K562 (cell line): ENCODE measurements around the gene TRIM23. TPM values are rescaled to one million over a fixed set of nuclear protein-coding genes. Genes with fewer than 3 reads are reported as not detected.

Experiments
- CREM ChIP-seq: IDR thresholded peaks from 2 replicates; pipeline ENCODE4 v1.6.1; 2014; ENCODE audit warnings: antibody characterized with exemption, low read depth
- CXXC5 ChIP-seq: fragments of 250-450 bp; sonication (Bioruptor Pico); IDR thresholded peaks from 2 replicates; pipeline ENCODE4 v1.8.0; 2022; ENCODE audit warnings: inconsistent platforms, mild to moderate bottlenecking, moderate library complexity
- EZH2 ChIP-seq: IDR thresholded peaks from 2 replicates; pipeline ENCODE4 v1.6.1; 2012; ENCODE audit warnings: low read depth, mild to moderate bottlenecking, inconsistent platforms, low read length, borderline replicate concordance
- GABPA ChIP-seq: fragments of 200-800 bp; sonication (Bioruptor generic); conservative IDR thresholded peaks from 2 replicates; pipeline ENCODE4 v1.6.1; 2016; ENCODE audit warnings: low read depth, missing genetic modification characterization, missing compliant biosample characterization
- GABPB2 ChIP-seq: fragments of 250-450 bp; sonication (Bioruptor Pico); conservative IDR thresholded peaks from 2 replicates; pipeline ENCODE4 v1.5.1; 2021; ENCODE audit warnings: mild to moderate bottlenecking
- KHSRP ChIP-seq: fragments of 450-650 bp; IDR thresholded peaks from 2 replicates; pipeline ENCODE4 v1.6.1; 2017
- NCOA2 ChIP-seq, 2 experiments: fragments of 450-650 bp; IDR thresholded peaks; 2 replicates each; pipeline ENCODE4 v1.6.1; 2018; ENCODE audit warnings: mild to moderate bottlenecking in 2 of 2, moderate library complexity in 1 of 2; ENCODE audit not compliant: partially characterized antibody in 2 of 2
- PKNOX1 ChIP-seq: fragments of 450-650 bp; IDR thresholded peaks from 2 replicates; pipeline ENCODE4 v1.6.1; 2016
- PPARD ChIP-seq: fragments of 250-450 bp; sonication (Bioruptor Pico); IDR thresholded peaks from 2 replicates; pipeline ENCODE4 v1.8.0; 2022; ENCODE audit warnings: inconsistent platforms, mild to moderate bottlenecking, moderate library complexity
- PTBP1 ChIP-seq: fragments of 200-400 bp; formaldehyde crosslinking; IDR thresholded peaks from 2 replicates; pipeline ENCODE4 v1.6.1; 2017; ENCODE audit warnings: low read depth, low read length
- PTRF ChIP-seq: fragments of 450-650 bp; IDR thresholded peaks from 2 replicates; pipeline ENCODE4 v1.6.1; 2016; ENCODE audit warnings: mild to moderate bottlenecking, missing genetic modification characterization, missing compliant biosample characterization
- RB1 ChIP-seq: fragments of 450-650 bp; IDR thresholded peaks from 2 replicates; pipeline ENCODE4 v1.6.1; 2017; ENCODE audit warnings: low read depth, mild to moderate bottlenecking
- SAP30 ChIP-seq: fragments of 200-600 bp; sonication (generic); IDR thresholded peaks from 2 replicates; pipeline ENCODE4 v1.6.1; 2012; ENCODE audit warnings: borderline replicate concordance, low read depth, mild to moderate bottlenecking, moderate library complexity, low read length, control low read depth, inconsistent platforms; ENCODE audit not compliant: insufficient read depth, poor library complexity, severe bottlenecking
- SRSF7 ChIP-seq: fragments of 200-400 bp; formaldehyde crosslinking; optimal IDR thresholded peaks from 2 replicates; pipeline ENCODE3; 2017; ENCODE audit warnings: mild to moderate bottlenecking, low read depth, low read length
- U2AF1 ChIP-seq: fragments of 200-400 bp; formaldehyde crosslinking; optimal IDR thresholded peaks from 2 replicates; pipeline ENCODE3; 2017; ENCODE audit warnings: mild to moderate bottlenecking, low read depth, low read length, moderate library complexity
- U2AF2 ChIP-seq: fragments of 200-400 bp; formaldehyde crosslinking; optimal IDR thresholded peaks from 2 replicates; pipeline ENCODE3; 2017; ENCODE audit warnings: low read depth, mild to moderate bottlenecking, low read length
- UBTF ChIP-seq, 2 experiments: IDR thresholded peaks; 2 replicates each; pipeline ENCODE4 v1.6.1; 2012; ENCODE audit warnings: improper control_type of control experiment in 2 of 2, low read depth in 2 of 2, low read length in 2 of 2, borderline replicate concordance in 1 of 2
- polyA plus RNA-seq, 8 experiments: library from polyadenylated mRNA; depleted of rRNA in 4 of 8; stranded (reverse) in 5 of 8; unstranded in 3 of 8; fragments of >200 nt; fragmentation: Nextera tagmentation in 2 of 8; fragmentation: Illumina TruSeq in 1 of 8; extraction: Ambion mirVana in 2 of 8; extraction: Trizol in 1 of 8; gene quantifications; 2 replicates each; pipeline versions ENCODE4 v1.2.1 to v1.2.3, GENCODE V29; 2011 to 2014; ENCODE audit warnings: inconsistent platforms in 1 of 8, missing spikeins in 1 of 8
- total RNA-seq, 7 experiments: library from RNA; depleted of rRNA in 6 of 7; stranded (reverse); fragments of >200 nt in 6 of 7; fragmentation: Illumina TruSeq in 2 of 7; extraction: Trizol in 2 of 7; gene quantifications; 2 replicates each; pipeline versions ENCODE4 v1.2.1 to v1.2.3, GENCODE V29; 2011 to 2021; ENCODE audit warnings: low replicate concordance in 1 of 7
- TF ChIP-seq, protein P1 (sequence below), 2 experiments: fragments of 250-450 bp in 1 of 2; fragments of 450-650 bp in 1 of 2; sonication (Bioruptor Pico) in 1 of 2; IDR thresholded peaks; 2 replicates each; pipeline versions ENCODE4 v1.6.1 to v1.8.0; 2016 to 2021; ENCODE audit warnings: mild to moderate bottlenecking in 2 of 2, moderate library complexity in 2 of 2, missing compliant biosample characterization in 1 of 2, missing genetic modification characterization in 1 of 2
- TF ChIP-seq, protein P2 (sequence below): sonication (generic); formaldehyde crosslinking; IDR thresholded peaks from 2 replicates; pipeline ENCODE4 v1.8.0; 2022; ENCODE audit warnings: mild to moderate bottlenecking, missing genetic modification reagents

Gene TRIM23
- total and polyA plus RNA-seq, 9 of the 15 experiments (the other 6 are each of a cell fraction or from before 2014, with no cell fraction given), result 2.4 to 8.5 (median 4.9) TPM

DNA sequence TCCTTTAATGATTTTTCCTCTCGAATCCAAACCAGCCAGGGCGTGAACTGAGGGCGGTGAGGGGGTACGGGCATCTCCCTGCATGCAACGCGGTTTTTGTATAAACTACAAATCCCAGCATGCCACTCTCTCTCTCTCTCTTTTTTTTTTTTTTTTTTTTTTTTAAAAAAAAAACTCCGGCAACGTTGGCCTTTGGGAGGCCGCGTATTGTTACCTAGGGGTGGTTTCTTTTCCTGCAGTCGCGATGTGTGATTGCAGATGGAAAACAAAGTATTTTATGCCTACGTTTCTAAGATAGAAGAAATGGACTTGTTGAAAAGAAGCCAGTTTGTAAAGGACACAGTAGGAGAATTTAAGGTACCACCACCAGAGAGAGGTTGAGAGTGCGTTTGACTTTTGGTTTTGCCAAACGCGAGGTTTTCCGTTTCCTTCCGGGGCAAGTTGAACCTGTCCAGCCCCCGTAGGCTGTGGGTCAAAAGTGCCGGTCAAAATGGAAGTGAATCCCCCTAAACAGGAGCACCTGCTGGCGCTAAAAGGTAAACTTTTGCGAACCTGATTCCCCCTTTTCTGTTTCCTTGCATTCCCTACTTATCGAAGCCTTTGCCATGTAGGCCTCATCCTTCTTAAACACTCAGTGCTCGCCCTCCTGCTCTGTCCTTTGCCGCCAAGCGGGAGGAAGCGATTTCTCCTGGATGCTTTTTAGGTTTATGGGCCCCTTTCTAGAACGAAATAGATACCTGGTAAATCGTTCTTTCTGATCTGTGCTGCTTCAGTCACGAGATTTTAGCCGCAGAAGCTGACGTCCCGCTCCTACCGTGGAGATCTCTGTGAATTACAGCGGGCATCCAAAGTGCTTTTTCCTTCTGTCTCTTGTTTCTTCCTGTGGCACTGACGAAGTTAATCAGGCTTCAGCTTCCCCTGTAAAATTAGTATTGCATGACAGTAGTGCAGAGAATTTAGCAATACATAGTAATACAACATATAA is 730 bp upstream of the TRIM23 start, which contains the start of the genes SHLD3 and TRAPPC13 (continued):
- TF ChIP-seq, protein P1, sequence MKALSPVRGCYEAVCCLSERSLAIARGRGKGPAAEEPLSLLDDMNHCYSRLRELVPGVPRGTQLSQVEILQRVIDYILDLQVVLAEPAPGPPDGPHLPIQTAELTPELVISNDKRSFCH (CRISPR knock-in tag; IDR thresholded peaks at IDR 0.05), result no peak
- TF ChIP-seq, protein P1 (tag; IDR thresholded peaks at IDR 0.05), result peak; percentile 52; the same call in 1 of the 2 replicates
- TF ChIP-seq EZH2 (no peak), CREM (peak; percentile 47; the same call in 1 of the 2 replicates), SRSF7 (no peak), CXXC5 (CRISPR knock-in tag) (peak; percentile 61; the same call in 1 of the 2 replicates), PTRF (tag) (no peak), KHSRP (no peak), U2AF1 (no peak), PKNOX1 (peak; percentile 7; the same call in 1 of the 2 replicates), UBTF (IDR thresholded peaks at IDR 0.05; ENCODE audit: borderline replicate concordance in 1 of 2, low read depth in 2 of 2, low read length in 2 of 2) (no peak), GABPB2 (CRISPR knock-in tag) (no peak), SAP30 (peak; percentile 71), RB1 (peak; percentile 32; the same call in 1 of the 2 replicates), U2AF2 (no peak), NCOA2 (IDR thresholded peaks at IDR 0.05; ENCODE audit: partially characterized antibody in 2 of 2) (no peak), PTBP1 (no peak), GABPA (tag) (peak; percentile 97), PPARD (CRISPR knock-in tag) (no peak)
- TF ChIP-seq, protein P2, sequence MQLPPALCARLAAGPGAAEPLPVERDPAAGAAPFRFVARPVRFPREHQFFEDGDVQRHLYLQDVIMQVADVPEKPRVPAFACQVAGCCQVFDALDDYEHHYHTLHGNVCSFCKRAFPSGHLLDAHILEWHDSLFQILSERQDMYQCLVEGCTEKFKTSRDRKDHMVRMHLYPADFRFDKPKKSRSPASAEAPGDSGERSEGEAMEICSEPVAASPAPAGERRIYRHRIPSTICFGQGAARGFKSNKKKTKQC (CRISPR knock-in tag), result no peak
